ENCODE measurements around the gene PREB.

- no peak for TF ChIP-seq CTCF (CRISPR knock-in tag; IDR thresholded peaks at IDR 0.05)
- no peak for TF ChIP-seq CREM (IDR thresholded peaks at IDR 0.05)
- TF ChIP-seq CREM (CRISPR knock-in tag; IDR thresholded peaks at IDR 0.05) = no peak
- TF ChIP-seq STAT6 (CRISPR knock-in tag; IDR thresholded peaks at IDR 0.05; ENCODE audit: borderline replicate concordance) = no peak
- no peak for TF ChIP-seq SMAD9 (CRISPR knock-in tag; IDR thresholded peaks at IDR 0.05)
Measured at GRCh38 chr2:27139310-27139709, 4.9 kb upstream of the PREB start, which contains the start of gene PRR30.

Data from HepG2 (cell line).